Inferior parietal cortex (tissue), 1 donor: ENCODE results near the gene ZNF536.

Experiments
- DNase-seq: peaks from one replicate; pipeline ENCODE4 v3.0.0-alpha.2; 2016; ENCODE audit errors: extremely low spot score

The ZNF536 gene

GRCh38 chr19:30559446-30559845 lies 187.3 kb downstream of the ZNF536 start:
- DNase-seq = no peak

- no peak for DNase-seq
Measured at GRCh38 chr19:30562981-30563380, 190.8 kb downstream of the ZNF536 start.

GRCh38 chr19:30563691-30564090 lies 191.5 kb downstream of the ZNF536 start:
- no peak for DNase-seq

GRCh38 chr19:30564551-30565011 lies 192.4 kb downstream of the ZNF536 start:
- DNase-seq = peak; percentile 61

- DNase-seq = no peak
Measured at GRCh38 chr19:30565636-30566035, 193.5 kb downstream of the ZNF536 start.

GRCh38 chr19:30566681-30567420 lies 194.7 kb downstream of the ZNF536 start:
- no peak for DNase-seq

GRCh38 chr19:30567536-30568232 lies 195.5 kb downstream of the ZNF536 start:
- no peak for DNase-seq

GRCh38 chr19:30570194-30570593 lies 198.0 kb downstream of the ZNF536 start:
- no peak for DNase-seq

GRCh38 chr19:30577551-30578105 lies 205.4 kb downstream of the ZNF536 start:
- DNase-seq = no peak

GRCh38 chr19:30579419-30579818 lies 207.2 kb downstream of the ZNF536 start:
- no peak for DNase-seq

GRCh38 chr19:30580673-30581072 lies 208.5 kb downstream of the ZNF536 start:
- DNase-seq = no peak

- DNase-seq = no peak
Measured at GRCh38 chr19:30584090-30584489, 211.9 kb downstream of the ZNF536 start.

- DNase-seq = no peak
Measured at GRCh38 chr19:30587869-30588268, 215.7 kb downstream of the ZNF536 start.

- peak; percentile 67 for DNase-seq
Measured at GRCh38 chr19:30590596-30591229, 218.5 kb downstream of the ZNF536 start.

GRCh38 chr19:30593356-30593755 lies 221.2 kb downstream of the ZNF536 start:
- no peak for DNase-seq

- DNase-seq = no peak
Measured at GRCh38 chr19:30593975-30594745, 222.0 kb downstream of the ZNF536 start.

- no peak for DNase-seq
Measured at GRCh38 chr19:30596268-30596667, 224.1 kb downstream of the ZNF536 start.

GRCh38 chr19:30596813-30597399 lies 224.7 kb downstream of the ZNF536 start:
- DNase-seq = no peak

GRCh38 chr19:30598688-30599087 lies 226.5 kb downstream of the ZNF536 start:
- DNase-seq = no peak

- DNase-seq = no peak
Measured at GRCh38 chr19:30602661-30603350, 230.6 kb downstream of the ZNF536 start.

GRCh38 chr19:30604657-30605056 lies 232.5 kb downstream of the ZNF536 start:
- DNase-seq = no peak
